Endothelial cell of coronary artery (primary cell): ENCODE data around the gene CHCHD5. TPM values are rescaled to one million over a fixed set of nuclear protein-coding genes. Genes with fewer than 3 reads are reported as not detected.

ENCODE experiments used
- total RNA-seq: library from RNA; depleted of rRNA; stranded (reverse); fragments of >200 nt; gene quantifications from 2 replicates; pipeline ENCODE4 v1.2.3, GENCODE V29; 2014

CHCHD5 gene, protein sequence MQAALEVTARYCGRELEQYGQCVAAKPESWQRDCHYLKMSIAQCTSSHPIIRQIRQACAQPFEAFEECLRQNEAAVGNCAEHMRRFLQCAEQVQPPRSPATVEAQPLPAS
- total RNA-seq, result 6.8 and 7.1 TPM in 2 replicates

GRCh38 chr2:112584134-112584890 is at the start of gene CHCHD5:
Gene CHCHD5, plus strand, starts transcription at chr2:112584609. Its CDS starts 39 bp downstream, at chr2:112584648.

DNA sequence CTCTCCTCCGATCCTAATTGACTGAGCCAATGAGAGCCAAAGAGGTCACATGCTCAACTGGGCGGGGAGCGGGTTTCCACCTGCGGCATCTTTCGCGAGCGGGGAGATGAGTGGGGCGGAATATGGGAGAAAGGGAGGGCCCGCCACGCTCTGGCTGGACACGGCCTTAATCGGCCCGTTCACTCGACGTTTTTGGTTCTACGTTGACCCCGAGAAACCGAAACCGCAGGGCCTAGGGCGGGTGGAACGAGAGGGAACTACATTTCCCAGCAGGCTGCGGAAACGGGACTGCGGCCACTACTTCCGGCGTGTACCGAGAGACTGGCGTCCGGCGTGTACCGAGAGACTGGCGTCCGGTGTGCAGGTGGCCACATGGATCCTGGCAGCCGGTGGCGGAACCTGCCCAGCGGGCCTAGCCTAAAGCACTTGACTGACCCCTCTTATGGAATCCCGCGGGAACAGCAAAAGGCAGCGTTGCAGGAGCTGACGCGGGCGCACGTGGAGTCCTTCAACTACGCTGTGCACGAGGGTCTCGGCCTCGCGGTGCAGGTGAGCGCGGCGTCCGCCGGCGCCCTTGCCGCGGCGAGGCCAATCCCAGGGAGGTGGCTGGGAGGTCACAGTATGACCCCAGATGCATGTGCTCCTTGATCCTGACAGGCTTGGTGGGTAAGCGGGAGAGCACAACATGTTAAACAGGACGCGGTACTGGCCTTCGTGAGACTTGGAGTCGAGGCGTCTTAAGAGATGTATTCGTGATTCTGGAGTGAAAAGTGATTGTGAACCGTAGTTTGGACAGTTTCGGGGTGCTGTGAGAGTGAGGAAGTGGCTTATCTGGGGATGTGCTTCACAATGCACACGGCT is 42.1 kb upstream of the CHCHD5 start, which contains the start of gene POLR1B:
Gene POLR1B, plus strand, starts transcription at position 343 of the 861 bp plus-strand sequence. Its CDS starts 30 bp downstream, at position 373.

Other genes with a start within 250 kb of the CHCHD5 start
- gene RGPD8, start 151.0 kb upstream of the CHCHD5 start, total RNA-seq, result 10.2 and 21.5 TPM in 2 replicates
- gene TTL, start 102.5 kb upstream of the CHCHD5 start, total RNA-seq, result 43.1 and 46.1 TPM in 2 replicates
- 20.6 and 22.1 TPM in 2 replicates for gene POLR1B, start 42.1 kb upstream of the CHCHD5 start, total RNA-seq
- 69.8 and 85.7 TPM in 2 replicates for gene SLC20A1, start 61.3 kb downstream of the CHCHD5 start, total RNA-seq
- gene NT5DC4, start 136.4 kb downstream of the CHCHD5 start, total RNA-seq, result not detected in 2 replicates
- 3.0 and 6.8 TPM in 2 replicates for gene CKAP2L, start 180.0 kb downstream of the CHCHD5 start, total RNA-seq
- gene IL1A, start 199.9 kb downstream of the CHCHD5 start, total RNA-seq, result 0.75 and 1.8 TPM in 2 replicates